GM19193 (cell line): Measurements from ENCODE around the gene PPP1R1B.

Experiments used
- POLR2A ChIP-seq: IDR thresholded peaks from 4 replicates; pipeline ENCODE4 v1.6.1; 2011; ENCODE audit not compliant: insufficient read depth, insufficient read length; ENCODE audit errors: extremely low read depth

The PPP1R1B gene

DNA sequence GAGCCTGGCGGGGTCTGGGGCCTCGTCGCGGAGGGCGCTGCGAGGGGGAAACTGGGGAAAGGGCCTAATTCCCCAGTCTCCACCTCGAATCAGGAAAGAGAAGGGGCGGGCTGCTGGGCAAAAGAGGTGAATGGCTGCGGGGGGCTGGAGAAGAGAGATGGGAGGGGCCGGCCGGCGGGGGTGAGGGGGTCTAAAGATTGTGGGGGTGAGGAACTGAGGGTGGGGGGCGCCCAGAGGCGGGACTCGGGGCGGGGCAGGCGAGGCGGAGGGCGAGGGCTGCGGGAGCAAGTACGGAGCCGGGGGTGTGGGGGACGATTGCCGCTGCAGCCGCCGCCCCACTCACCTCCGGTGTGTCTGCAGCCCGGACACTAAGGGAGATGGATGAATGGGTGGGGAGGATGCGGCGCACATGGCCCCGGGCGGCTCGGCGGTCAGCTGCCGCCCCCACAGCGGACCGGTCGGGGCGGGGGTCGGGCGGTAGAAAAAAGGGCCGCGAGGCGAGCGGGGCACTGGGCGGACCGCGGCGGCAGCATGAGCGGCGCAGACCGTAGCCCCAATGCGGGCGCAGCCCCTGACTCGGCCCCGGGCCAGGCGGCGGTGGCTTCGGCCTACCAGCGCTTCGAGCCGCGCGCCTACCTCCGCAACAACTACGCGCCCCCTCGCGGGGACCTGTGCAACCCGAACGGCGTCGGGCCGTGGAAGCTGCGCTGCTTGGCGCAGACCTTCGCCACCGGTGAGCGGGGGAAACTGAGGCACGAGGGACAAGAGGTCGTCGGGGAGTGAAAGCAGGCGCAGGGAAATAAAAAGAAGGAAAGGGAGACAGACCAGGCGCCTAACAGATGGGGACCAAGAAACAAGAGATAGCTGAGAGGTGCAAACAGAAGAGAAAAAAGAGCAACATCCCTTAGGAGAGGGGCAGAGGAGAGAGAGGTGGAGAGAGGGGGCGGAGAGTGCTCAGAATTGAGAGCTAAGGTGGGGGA is 41.5 kb downstream of the PPP1R1B start, which contains the start of gene PNMT:
Gene PNMT (plus strand): TSS at position 509 of the 980 bp plus-strand sequence. CDS start 23 bp downstream, at position 532.
- TF ChIP-seq POLR2A, result no peak

DNA sequence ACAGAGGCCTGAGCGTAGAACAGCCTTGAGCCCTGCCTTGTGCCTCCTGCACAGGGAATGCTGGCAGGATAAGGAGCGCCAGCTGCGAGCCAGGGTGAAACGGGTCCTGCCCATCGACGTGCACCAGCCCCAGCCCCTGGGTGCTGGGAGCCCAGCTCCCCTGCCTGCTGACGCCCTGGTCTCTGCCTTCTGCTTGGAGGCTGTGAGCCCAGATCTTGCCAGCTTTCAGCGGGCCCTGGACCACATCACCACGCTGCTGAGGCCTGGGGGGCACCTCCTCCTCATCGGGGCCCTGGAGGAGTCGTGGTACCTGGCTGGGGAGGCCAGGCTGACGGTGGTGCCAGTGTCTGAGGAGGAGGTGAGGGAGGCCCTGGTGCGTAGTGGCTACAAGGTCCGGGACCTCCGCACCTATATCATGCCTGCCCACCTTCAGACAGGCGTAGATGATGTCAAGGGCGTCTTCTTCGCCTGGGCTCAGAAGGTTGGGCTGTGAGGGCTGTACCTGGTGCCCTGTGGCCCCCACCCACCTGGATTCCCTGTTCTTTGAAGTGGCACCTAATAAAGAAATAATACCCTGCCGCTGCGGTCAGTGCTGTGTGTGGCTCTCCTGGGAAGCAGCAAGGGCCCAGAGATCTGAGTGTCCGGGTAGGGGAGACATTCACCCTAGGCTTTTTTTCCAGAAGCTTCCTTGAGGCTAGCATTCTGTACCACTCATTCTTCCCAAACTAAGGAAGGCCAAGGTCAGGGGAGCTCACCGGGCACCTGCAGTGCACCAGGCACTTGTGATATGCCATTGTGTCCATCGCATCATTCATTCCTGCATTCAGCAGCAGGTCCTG is 43.4 kb downstream of the PPP1R1B start:
- TF ChIP-seq POLR2A, result no peak

DNA sequence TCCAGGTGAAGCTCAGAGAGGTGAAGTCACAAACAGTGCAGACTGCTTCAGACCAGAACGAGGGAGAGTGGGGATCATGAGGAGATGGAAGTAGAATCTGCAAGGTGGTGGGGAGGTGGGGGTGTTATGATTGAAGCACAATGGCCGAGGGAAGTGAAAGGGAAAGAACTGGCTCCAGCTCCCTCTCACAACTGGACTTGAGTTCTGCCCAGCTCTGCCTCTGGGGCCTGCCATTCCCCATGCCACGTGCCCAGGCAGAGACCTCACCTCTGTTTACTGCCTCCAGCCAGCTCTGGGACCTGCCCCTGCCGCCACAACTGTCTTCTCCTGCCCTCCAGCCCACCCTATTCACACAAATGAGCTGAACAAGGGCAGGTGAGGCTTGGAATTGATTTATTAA is 44.0 kb downstream of the PPP1R1B start:
- TF ChIP-seq POLR2A, result no peak

DNA sequence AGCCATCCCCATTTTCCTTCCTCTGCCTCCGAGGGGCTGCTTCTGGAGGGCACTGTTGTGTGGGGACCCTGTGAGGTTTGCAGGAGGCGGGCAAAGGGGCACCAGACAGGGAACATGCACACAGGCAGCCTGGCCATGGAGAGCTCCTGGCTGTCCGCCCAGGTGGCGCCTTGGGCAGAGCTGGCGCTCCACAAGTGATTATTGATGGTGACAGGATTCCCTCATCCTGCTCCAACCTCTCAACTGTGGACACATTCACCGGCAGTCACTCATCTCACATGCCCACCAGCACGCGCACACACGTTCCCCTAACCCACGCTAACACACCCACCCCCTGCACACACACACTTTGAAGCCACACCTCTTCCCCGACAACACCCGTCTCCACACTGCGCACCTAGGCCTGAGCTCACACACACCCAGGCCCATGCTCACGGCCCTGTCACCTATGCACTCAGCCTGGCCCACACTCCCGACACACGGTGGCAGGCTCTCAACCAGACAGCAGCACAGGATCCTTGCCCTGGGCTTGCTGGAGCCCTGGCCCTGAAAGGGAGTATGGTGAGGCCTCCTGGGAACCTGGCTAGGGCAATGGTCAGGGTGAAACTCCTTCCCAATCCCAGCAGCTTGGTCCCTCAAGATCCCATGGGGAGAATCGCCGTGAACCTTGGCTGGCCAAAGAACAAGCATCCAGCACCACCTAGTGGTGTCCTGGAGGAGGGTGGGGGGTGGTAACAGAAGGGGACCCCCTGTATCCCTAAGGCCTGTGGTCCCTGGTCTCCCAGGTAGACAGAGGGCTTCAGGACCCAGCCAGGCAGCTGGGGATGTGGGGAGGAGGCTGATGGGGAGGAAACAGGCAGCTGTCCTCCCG is 45.1 kb downstream of the PPP1R1B start:
- no peak for TF ChIP-seq POLR2A

DNA sequence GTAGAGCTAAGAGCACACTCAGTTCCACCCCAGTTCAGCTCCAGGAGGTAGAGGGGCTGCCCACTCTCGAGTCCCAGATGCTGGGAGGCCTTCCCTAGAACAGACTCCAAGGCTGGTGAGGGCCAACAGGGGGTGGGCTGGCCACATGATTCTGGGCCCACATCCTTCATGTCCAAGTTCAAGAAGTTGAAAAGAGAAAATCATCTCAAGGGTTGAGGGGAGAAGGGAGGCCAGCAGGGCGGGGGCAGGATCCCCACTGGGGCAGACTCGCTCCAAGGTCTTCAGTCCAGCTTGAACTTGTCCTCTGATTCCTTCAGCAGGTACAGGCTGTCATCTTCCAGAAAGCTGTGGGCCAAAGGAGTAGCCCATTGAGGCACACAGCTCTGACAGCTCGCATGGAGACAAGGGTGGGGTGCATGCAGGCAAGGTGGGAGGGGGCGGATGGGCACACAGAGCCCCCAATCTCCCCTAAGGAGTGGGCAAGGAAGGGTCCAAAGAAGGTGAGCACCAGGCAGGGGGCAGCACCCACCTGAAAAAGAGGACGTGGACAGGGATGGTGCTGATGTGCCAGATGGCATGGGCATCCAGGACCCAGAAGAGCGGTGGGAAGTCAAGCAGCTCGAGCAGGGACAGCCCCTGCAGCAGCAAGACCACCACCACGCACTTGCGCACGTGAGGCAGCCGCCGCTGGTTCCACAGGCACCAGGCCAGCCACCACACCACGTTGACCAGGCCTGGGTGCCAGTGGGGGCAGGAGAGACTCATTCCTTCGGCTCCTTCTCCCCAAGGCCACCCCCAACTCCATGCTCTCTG is 46.0 kb downstream of the PPP1R1B start:
- no peak for TF ChIP-seq POLR2A

DNA sequence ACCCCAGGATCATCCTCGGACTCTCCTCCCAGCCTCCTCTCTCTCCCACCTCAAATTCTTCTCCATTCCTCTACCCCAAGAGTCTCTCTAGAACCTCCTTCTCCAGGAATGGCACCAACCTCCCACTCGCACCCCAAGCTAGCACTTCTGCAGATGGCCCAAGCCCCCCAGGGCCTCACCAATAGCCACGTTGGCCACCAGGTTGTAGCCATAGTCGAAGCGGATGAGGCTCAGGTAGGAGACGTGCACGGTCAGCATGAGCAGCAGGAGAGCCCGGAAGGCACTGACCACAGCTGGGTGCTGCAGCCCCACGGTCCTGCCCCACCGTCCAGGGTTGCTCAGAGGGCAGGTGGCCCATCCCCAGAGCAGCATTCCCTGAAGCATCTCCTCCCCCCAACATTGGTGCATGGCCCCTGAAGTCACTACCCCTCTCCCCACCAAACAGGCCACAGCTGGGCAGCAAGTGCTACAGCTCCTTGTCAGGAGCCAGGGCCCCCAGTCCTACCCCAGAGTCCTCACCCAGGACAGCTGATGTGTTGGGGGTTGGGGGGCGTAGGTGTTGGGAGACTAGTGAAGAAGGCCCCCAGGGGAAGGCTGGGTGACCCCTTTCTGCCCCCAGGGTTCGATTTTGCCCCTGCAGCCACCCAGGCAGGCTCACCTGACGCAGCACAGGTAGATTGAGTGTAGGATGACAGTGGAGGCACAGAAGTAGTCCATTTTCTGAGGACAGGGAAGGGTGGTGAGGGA is 46.8 kb downstream of the PPP1R1B start:
- TF ChIP-seq POLR2A, result no peak

DNA sequence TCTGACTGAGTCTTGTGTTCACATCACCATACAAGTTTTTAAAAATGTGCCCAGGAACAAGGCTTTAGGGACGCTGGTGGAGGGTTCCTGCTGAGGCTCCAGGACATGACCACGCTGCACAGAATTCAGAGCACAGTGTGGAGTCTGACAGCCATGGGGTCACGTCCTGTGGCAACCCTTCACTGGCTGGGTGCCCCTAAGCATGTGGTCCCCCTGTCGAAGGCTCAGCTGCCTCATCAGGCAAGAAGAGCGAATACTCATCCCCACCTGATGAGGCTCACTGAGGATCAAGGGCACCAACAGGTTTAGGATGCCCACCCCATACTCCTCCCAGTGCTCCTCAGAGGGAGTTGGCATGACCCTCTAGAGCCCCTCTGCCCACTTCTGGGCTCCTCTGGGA is 47.4 kb downstream of the PPP1R1B start:
- no peak for TF ChIP-seq POLR2A

DNA sequence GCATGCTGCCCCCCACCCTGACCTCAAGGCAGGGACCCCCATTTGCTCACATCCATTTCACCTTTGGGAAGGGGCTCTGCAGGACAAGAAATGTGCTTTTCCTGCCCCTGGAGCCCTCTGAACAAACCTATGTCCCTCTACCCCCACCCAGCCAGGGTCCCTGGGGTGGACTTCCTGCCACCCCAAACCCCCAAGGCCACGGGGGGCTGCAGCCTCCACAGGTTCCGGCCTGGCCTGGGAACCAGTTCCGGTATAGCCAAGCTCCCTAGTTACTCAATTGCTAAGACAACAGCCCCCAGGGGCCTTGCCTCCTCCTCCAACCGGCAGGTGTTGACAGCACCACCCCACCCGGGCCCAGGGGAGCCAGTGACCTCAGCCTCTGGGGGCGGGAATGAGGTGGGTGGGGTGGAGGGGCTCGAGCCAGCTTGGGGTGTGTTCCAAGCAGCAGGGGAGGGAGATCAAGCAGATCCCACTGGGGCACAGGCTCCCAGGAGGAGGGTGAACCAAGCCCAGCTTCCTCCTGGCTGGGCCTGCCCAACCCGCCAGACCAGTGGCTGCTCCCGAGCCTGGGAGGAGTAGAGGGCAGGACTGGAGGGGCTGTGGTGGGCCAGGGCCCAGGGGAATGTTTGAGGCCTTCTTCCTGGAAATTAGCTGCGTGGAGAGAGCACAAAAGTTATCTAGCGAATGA is 48.1 kb downstream of the PPP1R1B start:
- no peak for TF ChIP-seq POLR2A

DNA sequence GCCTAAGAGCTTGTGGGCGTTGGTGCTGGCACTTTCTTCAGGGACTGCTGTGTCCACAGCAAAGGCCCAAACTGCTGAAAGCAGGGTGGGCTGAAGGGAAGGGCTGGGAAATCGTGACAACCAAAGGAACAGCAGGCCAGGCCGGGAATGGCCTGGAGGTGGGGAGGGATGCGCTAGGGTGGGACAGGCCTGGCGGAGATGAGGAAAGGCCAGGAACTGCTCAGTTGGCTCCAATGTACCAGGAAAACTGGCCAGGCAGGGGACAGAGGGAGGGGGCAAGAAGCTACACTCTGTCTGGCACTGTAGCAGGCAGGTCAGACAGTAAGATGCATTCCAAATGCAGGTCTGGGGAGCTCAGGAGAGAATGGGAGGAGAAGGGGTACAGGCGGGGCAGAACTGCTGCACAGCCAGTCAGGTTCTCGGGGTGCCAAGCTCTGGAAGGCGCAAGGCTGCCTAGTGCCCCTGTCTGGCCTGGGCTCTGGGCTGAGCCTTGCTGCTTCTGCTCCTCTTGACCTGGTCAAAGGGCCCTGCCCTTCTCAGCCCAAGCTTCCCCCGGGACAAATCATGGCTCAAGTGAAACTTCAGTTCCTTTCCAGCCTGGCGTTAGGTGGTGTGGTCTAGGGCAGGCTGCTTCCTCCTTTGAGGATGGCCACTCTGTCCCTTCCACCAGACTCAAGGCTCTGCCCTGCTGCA is 48.8 kb downstream of the PPP1R1B start:
- no peak for TF ChIP-seq POLR2A

DNA sequence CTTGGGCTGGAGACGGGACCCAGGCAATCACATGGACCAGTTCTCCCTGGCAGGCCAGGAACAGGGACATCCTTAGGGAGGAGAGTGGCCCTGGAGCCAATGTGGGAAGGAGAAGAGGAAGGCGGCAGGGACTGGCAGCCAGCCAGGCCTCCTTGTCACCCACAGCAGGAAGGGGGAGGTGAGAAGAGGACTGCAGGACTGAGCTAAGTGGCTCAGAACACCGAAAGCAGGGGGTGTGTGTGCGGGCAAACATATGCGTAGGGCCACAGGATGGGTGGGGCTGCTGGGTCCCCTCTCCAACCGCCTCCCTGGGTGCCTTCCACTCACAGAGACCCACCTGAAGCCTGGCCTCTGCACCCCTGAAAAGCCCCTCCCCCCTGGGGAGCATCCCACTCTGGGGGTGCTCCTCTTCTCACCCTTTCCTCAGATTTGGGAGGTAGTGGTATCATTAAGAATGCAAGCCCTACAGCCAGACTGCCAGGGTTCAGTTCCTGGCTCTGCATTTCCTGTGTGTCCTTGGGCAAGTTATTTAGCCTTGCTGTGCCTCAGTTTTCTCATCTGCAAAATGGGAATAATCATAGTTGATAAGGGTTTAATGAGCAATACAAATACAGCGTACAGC is 49.6 kb downstream of the PPP1R1B start:
- no peak for TF ChIP-seq POLR2A

DNA sequence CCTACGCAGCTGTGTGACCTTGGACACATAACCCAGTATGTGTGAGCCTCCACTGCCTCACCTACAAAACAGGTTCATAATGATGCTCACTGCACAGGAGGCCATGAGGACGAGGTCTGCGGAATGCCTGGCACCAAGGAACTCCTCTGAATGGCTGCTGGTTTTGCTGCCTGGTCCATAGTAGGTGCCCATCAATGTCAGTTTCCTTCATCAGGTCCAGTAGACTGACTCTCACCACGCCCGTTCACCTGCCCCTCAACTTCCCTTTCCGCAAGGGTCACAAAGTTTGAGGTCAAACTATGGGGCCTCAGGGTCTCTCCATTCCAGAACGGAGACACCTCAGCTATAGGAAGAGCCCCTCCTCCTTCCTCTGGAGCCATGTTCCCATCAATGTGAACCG is 50.3 kb downstream of the PPP1R1B start:
- TF ChIP-seq POLR2A, result no peak
